IPS DF 4.7 (cell line): ENCODE measurements around the gene LMCD1.

Experiments used
- DNase-seq: peaks from one replicate; pipeline ENCODE4 v3.0.0-alpha.2; 2013; ENCODE audit warnings: low spot score; ENCODE audit errors: extremely low read depth

LMCD1 gene

GRCh38 chr3:8617921-8618320 lies 116.3 kb downstream of the LMCD1 start:
- DNase-seq: no peak

- no peak for DNase-seq
Observed at GRCh38 chr3:8618950-8619349, 117.3 kb downstream of the LMCD1 start.

GRCh38 chr3:8619548-8619947 lies 117.9 kb downstream of the LMCD1 start:
- no peak for DNase-seq

GRCh38 chr3:8621141-8621540 lies 119.5 kb downstream of the LMCD1 start:
- DNase-seq: no peak

GRCh38 chr3:8621872-8622271 lies 120.2 kb downstream of the LMCD1 start:
- DNase-seq: no peak

- DNase-seq: peak; percentile 66
Observed at GRCh38 chr3:8622873-8623691, 121.5 kb downstream of the LMCD1 start.

GRCh38 chr3:8623741-8624140 lies 122.1 kb downstream of the LMCD1 start:
- DNase-seq: no peak
